ENCODE results near the gene FLNA. TPM values are rescaled to one million over a fixed set of nuclear protein-coding genes. Genes with fewer than 3 reads are reported as not detected.
"Not testable (repeated sequence)": the region's sequence is repeated elsewhere in the genome, so short reads cannot be mapped to it uniquely, and the experiment has no call there.

Gene FLNA
- total RNA-seq, 1 donor from 2014 or later = 2,809 TPM

DNA sequence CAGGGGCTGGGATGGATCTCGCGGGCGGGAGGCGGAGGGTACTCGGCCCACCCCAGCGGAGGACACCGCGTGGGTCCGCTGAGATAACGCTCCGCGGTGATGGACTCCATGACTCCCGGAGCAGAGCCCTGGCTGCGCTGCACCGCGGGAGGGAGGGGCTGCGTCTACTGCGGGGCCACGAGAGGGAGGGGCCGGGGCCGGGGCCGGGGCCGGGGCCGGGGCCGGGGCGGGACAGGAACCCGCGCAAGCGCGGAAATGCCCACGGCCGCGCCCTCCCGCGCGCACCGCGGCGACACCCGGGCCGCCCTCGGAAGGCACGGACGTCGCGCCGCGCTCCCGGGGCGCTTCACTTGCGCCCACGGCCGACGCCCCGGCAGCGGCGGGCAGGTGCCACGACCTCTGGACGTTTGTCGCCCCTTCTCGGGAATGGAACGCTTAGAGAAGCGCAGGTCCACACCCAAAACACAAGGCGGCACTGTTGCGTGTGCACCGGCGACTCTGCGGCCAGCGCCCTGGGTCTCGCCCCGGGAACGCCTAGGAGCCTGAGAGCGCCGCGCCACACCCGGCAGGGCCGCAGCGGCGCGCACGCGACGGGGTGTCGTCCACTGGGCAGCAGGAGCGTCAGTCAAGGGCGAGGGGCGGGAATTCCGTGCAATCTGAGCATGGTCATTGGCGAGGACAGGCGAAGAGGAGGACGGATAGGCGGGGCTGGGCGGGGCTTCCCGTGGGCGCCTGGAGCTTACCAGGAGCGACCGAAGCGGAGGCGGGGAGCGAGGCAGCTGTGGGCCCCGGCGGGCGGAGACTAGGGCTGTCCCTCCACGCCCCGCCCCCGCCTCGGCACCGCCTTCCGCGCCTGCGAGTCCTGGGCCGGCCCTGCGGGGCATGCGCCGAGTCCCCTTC, 32.8 kb downstream of the FLNA start:
- H3K9me3 ChIP-seq (ENCODE audit: insufficient read depth, low read depth, low read length); DNase-seq (ENCODE audit: low read depth); FAIRE-seq; H3K4me3 Mint-ChIP-seq (ENCODE audit: unreplicated experiment); H3K27me3 Mint-ChIP-seq (ENCODE audit: low read depth, unreplicated experiment); H3K36me3 ChIP-seq (ENCODE audit: insufficient read depth, low read length); H3K79me2 ChIP-seq (ENCODE audit: insufficient read depth, low read length); H3K36me3 Mint-ChIP-seq (ENCODE audit: low read depth, unreplicated experiment); H3K27me3 ChIP-seq (ENCODE audit: insufficient read depth, low read length); H3K9ac ChIP-seq (ENCODE audit: low read length); H3K4me1 Mint-ChIP-seq (ENCODE audit: low read depth, unreplicated experiment); H3K4me2 ChIP-seq (ENCODE audit: low read length); H3K4me3 ChIP-seq (ENCODE audit: insufficient read depth, low read depth, low read length); H3K27ac ChIP-seq (ENCODE audit: low read depth, low read length); H3K27ac Mint-ChIP-seq (ENCODE audit: unreplicated experiment); H3K9me3 Mint-ChIP-seq (ENCODE audit: unreplicated experiment); H3K4me1 ChIP-seq (ENCODE audit: insufficient read depth, low read length); H4K20me1 ChIP-seq (ENCODE audit: insufficient read depth, low read length); H2AFZ ChIP-seq (ENCODE audit: low read depth, low read length): not testable (repeated sequence)

- peaks cover 4% of the 10 kb centered on the region for H3K4me1 Mint-ChIP-seq (ENCODE audit: low read depth, unreplicated experiment)
- no peaks in the 10 kb centered on the region for H3K36me3 ChIP-seq (ENCODE audit: insufficient read depth, low read length)
- H2AFZ ChIP-seq (ENCODE audit: low read depth, low read length) = no peak overlapping the region
- no peaks in the 10 kb centered on the region for H3K9me3 ChIP-seq (ENCODE audit: insufficient read depth, low read depth, low read length)
- no peak overlapping the region for H3K4me3 Mint-ChIP-seq (ENCODE audit: unreplicated experiment)
- H3K36me3 Mint-ChIP-seq (ENCODE audit: low read depth, unreplicated experiment) = no peaks in the 10 kb centered on the region
- H3K9ac ChIP-seq (ENCODE audit: low read length) = no peak overlapping the region
- H3K27ac Mint-ChIP-seq (ENCODE audit: unreplicated experiment) = no peak overlapping the region
- no peak for DNase-seq (ENCODE audit: low read depth)
- H3K27me3 Mint-ChIP-seq (ENCODE audit: low read depth, unreplicated experiment) = peaks cover 8% of the 10 kb centered on the region
- H3K4me2 ChIP-seq (ENCODE audit: low read length) = no peak overlapping the region
- no peak overlapping the region for H3K4me3 ChIP-seq (ENCODE audit: insufficient read depth, low read depth, low read length)
- peaks cover 2% of the 10 kb centered on the region for H3K4me1 ChIP-seq (ENCODE audit: insufficient read depth, low read length)
- H3K9me3 Mint-ChIP-seq (ENCODE audit: unreplicated experiment) = no peaks in the 10 kb centered on the region
- TF ChIP-seq EZH2 (IDR thresholded peaks at IDR 0.05; ENCODE audit: insufficient read depth, low read length) = no peak
- TF ChIP-seq, protein P1, sequence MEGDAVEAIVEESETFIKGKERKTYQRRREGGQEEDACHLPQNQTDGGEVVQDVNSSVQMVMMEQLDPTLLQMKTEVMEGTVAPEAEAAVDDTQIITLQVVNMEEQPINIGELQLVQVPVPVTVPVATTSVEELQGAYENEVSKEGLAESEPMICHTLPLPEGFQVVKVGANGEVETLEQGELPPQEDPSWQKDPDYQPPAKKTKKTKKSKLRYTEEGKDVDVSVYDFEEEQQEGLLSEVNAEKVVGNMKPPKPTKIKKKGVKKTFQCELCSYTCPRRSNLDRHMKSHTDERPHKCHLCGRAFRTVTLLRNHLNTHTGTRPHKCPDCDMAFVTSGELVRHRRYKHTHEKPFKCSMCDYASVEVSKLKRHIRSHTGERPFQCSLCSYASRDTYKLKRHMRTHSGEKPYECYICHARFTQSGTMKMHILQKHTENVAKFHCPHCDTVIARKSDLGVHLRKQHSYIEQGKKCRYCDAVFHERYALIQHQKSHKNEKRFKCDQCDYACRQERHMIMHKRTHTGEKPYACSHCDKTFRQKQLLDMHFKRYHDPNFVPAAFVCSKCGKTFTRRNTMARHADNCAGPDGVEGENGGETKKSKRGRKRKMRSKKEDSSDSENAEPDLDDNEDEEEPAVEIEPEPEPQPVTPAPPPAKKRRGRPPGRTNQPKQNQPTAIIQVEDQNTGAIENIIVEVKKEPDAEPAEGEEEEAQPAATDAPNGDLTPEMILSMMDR (IDR thresholded peaks at IDR 0.05; ENCODE audit: insufficient read depth, low read depth, low read length) = no peak
- no peaks in the 10 kb centered on the region for H3K27me3 ChIP-seq (ENCODE audit: insufficient read depth, low read length)
- H4K20me1 ChIP-seq (ENCODE audit: insufficient read depth, low read length) = no peaks in the 10 kb centered on the region
- H3K27ac ChIP-seq (ENCODE audit: low read depth, low read length) = no peak overlapping the region
- FAIRE-seq = no peak
- H3K79me2 ChIP-seq (ENCODE audit: insufficient read depth, low read length) = no peaks in the 10 kb centered on the region
Measured at GRCh38 chrX:154334496-154334895, 39.9 kb downstream of the FLNA start.

GRCh38 chrX:154333837-154334271, 40.6 kb downstream of the FLNA start:
- no peaks in the 10 kb centered on the region for H4K20me1 ChIP-seq (ENCODE audit: insufficient read depth, low read length)
- H3K4me1 Mint-ChIP-seq (ENCODE audit: low read depth, unreplicated experiment) = peaks cover 4% of the 10 kb centered on the region
- no peak overlapping the region for H3K27ac ChIP-seq (ENCODE audit: low read depth, low read length)
- DNase-seq (ENCODE audit: low read depth) = no peak
- H3K9me3 ChIP-seq (ENCODE audit: insufficient read depth, low read depth, low read length) = no peaks in the 10 kb centered on the region
- H3K4me3 ChIP-seq (ENCODE audit: insufficient read depth, low read depth, low read length) = no peak overlapping the region
- no peaks in the 10 kb centered on the region for H3K27me3 ChIP-seq (ENCODE audit: insufficient read depth, low read length)
- no peak overlapping the region for H3K4me2 ChIP-seq (ENCODE audit: low read length)
- no peaks in the 10 kb centered on the region for H3K36me3 ChIP-seq (ENCODE audit: insufficient read depth, low read length)
- TF ChIP-seq EZH2 (IDR thresholded peaks at IDR 0.05; ENCODE audit: insufficient read depth, low read length) = no peak
- TF ChIP-seq, protein P1 (IDR thresholded peaks at IDR 0.05; ENCODE audit: insufficient read depth, low read depth, low read length) = no peak
- no peaks in the 10 kb centered on the region for H3K79me2 ChIP-seq (ENCODE audit: insufficient read depth, low read length)
- H3K4me3 Mint-ChIP-seq (ENCODE audit: unreplicated experiment) = no peak overlapping the region
- H3K36me3 Mint-ChIP-seq (ENCODE audit: low read depth, unreplicated experiment) = no peaks in the 10 kb centered on the region
- H3K9ac ChIP-seq (ENCODE audit: low read length) = no peak overlapping the region
- peaks cover 8% of the 10 kb centered on the region for H3K27me3 Mint-ChIP-seq (ENCODE audit: low read depth, unreplicated experiment)
- no peak for FAIRE-seq
- H2AFZ ChIP-seq (ENCODE audit: low read depth, low read length) = no peak overlapping the region
- no peaks in the 10 kb centered on the region for H3K9me3 Mint-ChIP-seq (ENCODE audit: unreplicated experiment)
- H3K27ac Mint-ChIP-seq (ENCODE audit: unreplicated experiment) = no peak overlapping the region
- peaks cover 2% of the 10 kb centered on the region for H3K4me1 ChIP-seq (ENCODE audit: insufficient read depth, low read length)

All from astrocyte (in vitro differentiated cells and primary cell).